Upper lobe of left lung (tissue), 4 donors: ENCODE results near the gene CFAP97D1.

ENCODE experiments used
- CTCF ChIP-seq, 6 experiments: fragments of 450-650 bp in 4 of 6; fragments of 200-600 bp in 2 of 6; sonication (generic) in 2 of 6; IDR thresholded peaks; one replicate each; pipeline ENCODE4 v1.5.1; 2016 to 2019; ENCODE audit warnings: antibody characterized with exemption in 6 of 6
- EP300 ChIP-seq, 4 donors: sonication (generic); formaldehyde crosslinking; IDR thresholded peaks; one replicate each; pipeline ENCODE4 v1.5.1; 2017; ENCODE audit warnings: antibody characterized with exemption in 4 of 4, control low read depth in 2 of 4
- POLR2A ChIP-seq, 4 donors: fragments of 450-650 bp; IDR thresholded peaks; one replicate each; pipeline ENCODE4 v1.5.1; 2016 to 2017; ENCODE audit warnings: antibody characterized with exemption in 4 of 4, mild to moderate bottlenecking in 2 of 4
- POLR2AphosphoS5 ChIP-seq, 2 donors: sonication (generic); formaldehyde crosslinking; IDR thresholded peaks; one replicate each; pipeline ENCODE4 v1.5.1; 2017; ENCODE audit warnings: antibody characterized with exemption in 2 of 2

GRCh38 chr17:43750153-43750552 lies 30.1 kb upstream of the CFAP97D1 start:
- TF ChIP-seq CTCF (IDR thresholded peaks at IDR 0.05) (no peak), EP300 (IDR thresholded peaks at IDR 0.05) (no peak), POLR2AphosphoS5 (IDR thresholded peaks at IDR 0.05) (no peak), POLR2A (IDR thresholded peaks at IDR 0.05) (no peak)
